SH-SY5Y (cell line): ENCODE results near the gene BTG2.

Source experiments
- GATA2 ChIP-seq: IDR thresholded peaks from 2 replicates; pipeline ENCODE4 v1.6.1; 2011; ENCODE audit warnings: mild to moderate bottlenecking, low read depth, low read length
- GATA3 ChIP-seq: IDR thresholded peaks from 2 replicates; pipeline ENCODE4 v1.6.1; 2011; ENCODE audit warnings: low read depth, mild to moderate bottlenecking, low read length, moderate library complexity

DNA sequence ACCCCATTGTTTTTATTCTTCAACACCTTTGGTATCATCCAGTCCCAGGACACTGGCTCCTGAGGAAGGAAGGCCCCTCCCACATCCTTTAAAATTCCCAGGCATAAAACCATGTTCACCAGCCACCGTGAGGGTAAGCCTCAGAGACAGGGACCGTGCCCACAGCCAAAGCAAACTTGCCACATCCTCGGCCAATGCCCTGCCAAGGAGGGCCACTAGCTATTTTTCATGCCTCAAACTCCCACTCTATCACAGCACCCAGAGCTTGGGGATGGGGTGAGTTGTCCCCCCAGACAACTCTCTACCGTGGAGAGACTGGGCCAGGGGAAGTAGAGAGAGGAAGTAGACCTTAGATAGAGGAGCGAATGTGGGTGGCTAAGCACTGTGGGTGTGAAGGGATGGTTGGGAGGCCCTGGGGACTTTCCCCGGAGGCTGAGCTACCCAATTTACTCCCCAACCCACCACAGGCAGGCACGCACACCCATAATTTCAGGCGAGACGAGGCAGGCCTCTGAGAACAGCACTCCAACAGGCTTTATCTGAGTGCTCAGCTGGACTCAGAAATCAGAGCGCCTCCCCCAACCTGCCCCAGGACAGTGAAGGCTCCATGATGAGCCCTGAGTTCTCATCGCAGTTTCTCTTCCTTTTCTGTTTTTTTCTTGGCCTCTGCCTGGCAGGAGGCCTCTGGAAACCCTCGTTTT is 15.9 kb upstream of the BTG2 start:
- TF ChIP-seq GATA2 (no peak), GATA3 (no peak)
